Measurements from ENCODE around the gene MOGAT1. TPM values are rescaled to one million over a fixed set of nuclear protein-coding genes. Genes with fewer than 3 reads are reported as not detected.

The MOGAT1 gene
- polyA plus RNA-seq, 2 of the 4 experiments (the other 2 are of a cell fraction): not detected

DNA sequence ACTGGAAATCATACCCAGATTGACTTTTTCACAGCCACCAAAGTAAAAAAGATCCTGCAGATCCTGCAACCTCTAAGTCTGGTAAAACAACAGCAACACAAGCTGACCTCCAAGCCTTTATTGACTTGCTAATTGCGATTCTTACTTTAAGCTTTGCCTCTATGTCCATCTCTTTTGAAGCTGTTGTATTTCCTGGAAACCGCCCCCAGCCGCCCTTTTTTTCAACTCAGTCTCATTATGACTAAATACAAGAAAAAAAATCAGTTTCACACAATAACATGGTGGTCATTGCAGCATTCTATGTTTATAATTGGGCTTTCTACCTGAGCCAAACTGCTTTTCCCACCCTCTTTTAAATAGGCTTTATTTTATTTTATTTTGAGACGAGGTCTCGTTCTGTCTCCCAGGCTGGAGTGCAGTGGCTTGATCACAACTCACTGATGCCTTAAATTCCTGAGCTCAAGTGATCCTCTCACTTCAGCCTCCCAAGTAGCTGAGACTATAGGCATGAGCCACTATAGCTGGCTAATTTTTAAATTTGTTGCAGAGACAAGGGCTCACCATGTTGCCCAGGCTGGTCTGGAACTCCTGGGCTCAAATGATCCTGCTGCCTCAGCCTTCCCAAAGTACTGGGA is 76.2 kb downstream of the MOGAT1 start:
- CTCF ChIA-PET: no interaction called here
- FAIRE-seq: no peak
- POLR2A ChIA-PET: no interaction called here

DNA sequence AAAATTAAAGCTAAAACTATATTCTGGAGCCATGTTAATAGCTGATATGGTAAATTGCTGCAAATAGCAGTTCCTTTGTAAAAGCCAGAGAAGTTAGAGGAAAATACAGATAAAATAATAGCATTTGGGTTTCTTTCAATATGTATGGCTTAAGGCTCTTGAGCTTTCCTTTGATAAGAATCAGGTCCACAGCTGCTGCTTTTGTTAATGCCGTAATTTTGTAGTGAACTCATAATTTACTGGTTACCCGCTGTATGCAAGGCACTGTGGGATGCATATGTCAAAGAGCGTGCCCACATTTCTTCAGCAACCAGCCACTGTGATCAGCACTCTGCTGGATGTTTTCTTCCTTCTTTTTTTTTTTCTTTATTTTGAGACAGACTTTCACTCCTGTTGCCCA is 79.1 kb downstream of the MOGAT1 start:
- ChIA-PET POLR2A (no interaction called here), CTCF (interaction anchor here (1.5 kb wide), 1 partner anchor 60 kb away, joined by 4 read pairs; no protein-coding TSS in a partner anchor)
- ATAC-seq (no peak), DNase-seq (ENCODE audit: low read depth in 1 of 2, low spot score in 1 of 2) (no peak), FAIRE-seq (no peak)
- 92% methylated on average over 3 of the region's 3 CpGs for WGBS (ENCODE audit: missing lambda C conversion rate)
- no peak overlapping the region for H3K27ac ChIP-seq
- TF ChIP-seq FOSB (CRISPR knock-in tag; IDR thresholded peaks at IDR 0.05) (no peak), ZFP36 (IDR thresholded peaks at IDR 0.05; ENCODE audit: borderline replicate concordance, partially characterized antibody) (no peak), HOXA7 (CRISPR knock-in tag; IDR thresholded peaks at IDR 0.05) (no peak), RCOR1 (IDR thresholded peaks at IDR 0.05; ENCODE audit: low read depth, low read length) (no peak)
- TF ChIP-seq, protein P1, sequence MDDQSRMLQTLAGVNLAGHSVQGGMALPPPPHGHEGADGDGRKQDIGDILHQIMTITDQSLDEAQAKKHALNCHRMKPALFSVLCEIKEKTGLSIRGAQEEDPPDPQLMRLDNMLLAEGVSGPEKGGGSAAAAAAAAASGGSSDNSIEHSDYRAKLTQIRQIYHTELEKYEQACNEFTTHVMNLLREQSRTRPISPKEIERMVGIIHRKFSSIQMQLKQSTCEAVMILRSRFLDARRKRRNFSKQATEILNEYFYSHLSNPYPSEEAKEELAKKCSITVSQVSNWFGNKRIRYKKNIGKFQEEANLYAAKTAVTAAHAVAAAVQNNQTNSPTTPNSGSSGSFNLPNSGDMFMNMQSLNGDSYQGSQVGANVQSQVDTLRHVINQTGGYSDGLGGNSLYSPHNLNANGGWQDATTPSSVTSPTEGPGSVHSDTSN (IDR thresholded peaks at IDR 0.05): no peak
- no peak overlapping the region for H3K4me2 ChIP-seq
- no peaks in the 10 kb centered on the region for H3K4me1 ChIP-seq
- H3K9me3 ChIP-seq: no peaks in the 10 kb centered on the region
- H3K4me3 ChIP-seq: no peak overlapping the region

More for the DNA sequence above, 76.2 kb downstream of the MOGAT1 start:
- H3K4me3 ChIP-seq: no peak overlapping the region
- no peaks in the 10 kb centered on the region for H3K4me1 ChIP-seq
- DNase-seq (ENCODE audit: low read depth in 1 of 2, low spot score in 1 of 2): no peak
- H3K9me3 ChIP-seq: no peaks in the 10 kb centered on the region
- no peak for ATAC-seq
- H3K27ac ChIP-seq: no peak overlapping the region
- WGBS (ENCODE audit: missing lambda C conversion rate): 75% methylated on average over 5 of the region's 5 CpGs
- no peak overlapping the region for H3K4me2 ChIP-seq
- TF ChIP-seq KDM5A (IDR thresholded peaks at IDR 0.05) (no peak), RFX5 (IDR thresholded peaks at IDR 0.05) (no peak), MAFK (IDR thresholded peaks at IDR 0.05; ENCODE audit: partially characterized antibody) (no peak), FOSB (CRISPR knock-in tag; IDR thresholded peaks at IDR 0.05) (no peak), CEBPB (IDR thresholded peaks at IDR 0.05) (no peak), CBX8 (IDR thresholded peaks at IDR 0.05) (no peak), POLR2A (IDR thresholded peaks at IDR 0.05; ENCODE audit: low read length) (no peak), EHF (CRISPR knock-in tag; IDR thresholded peaks at IDR 0.05) (no peak), HDAC2 (IDR thresholded peaks at IDR 0.05) (no peak), ZSCAN20 (CRISPR knock-in tag; IDR thresholded peaks at IDR 0.05) (no peak), TP53 (CRISPR knock-in tag; IDR thresholded peaks at IDR 0.05) (no peak), GATA3 (IDR thresholded peaks at IDR 0.05; ENCODE audit: borderline replicate concordance) (no peak)
- TF ChIP-seq, protein P2, sequence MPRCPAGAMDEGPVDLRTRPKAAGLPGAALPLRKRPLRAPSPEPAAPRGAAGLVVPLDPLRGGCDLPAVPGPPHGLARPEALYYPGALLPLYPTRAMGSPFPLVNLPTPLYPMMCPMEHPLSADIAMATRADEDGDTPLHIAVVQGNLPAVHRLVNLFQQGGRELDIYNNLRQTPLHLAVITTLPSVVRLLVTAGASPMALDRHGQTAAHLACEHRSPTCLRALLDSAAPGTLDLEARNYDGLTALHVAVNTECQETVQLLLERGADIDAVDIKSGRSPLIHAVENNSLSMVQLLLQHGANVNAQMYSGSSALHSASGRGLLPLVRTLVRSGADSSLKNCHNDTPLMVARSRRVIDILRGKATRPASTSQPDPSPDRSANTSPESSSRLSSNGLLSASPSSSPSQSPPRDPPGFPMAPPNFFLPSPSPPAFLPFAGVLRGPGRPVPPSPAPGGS (IDR thresholded peaks at IDR 0.05): no peak

DNA sequence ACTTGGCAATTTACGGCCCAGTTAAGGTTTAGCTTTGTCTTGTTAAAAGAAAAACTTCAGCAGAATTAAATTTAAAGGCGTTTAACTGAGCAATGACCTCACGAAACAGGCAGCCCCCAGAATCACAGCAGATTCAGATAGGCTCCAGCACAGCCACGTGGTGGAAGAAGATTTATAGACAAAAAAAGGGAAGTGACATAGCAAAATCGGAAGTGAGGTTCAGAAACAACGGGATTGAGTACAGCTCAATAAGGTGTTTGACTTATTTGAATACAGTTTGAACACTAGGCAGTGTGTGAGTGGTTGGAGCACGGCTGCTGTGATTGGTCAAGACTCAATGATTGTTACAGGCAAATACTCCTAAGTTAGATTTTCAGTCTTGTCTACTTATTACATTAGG is 79.8 kb downstream of the MOGAT1 start:
- ATAC-seq (no peak), FAIRE-seq (no peak), DNase-seq (ENCODE audit: low read depth in 1 of 2, low spot score in 1 of 2) (no peak)
- H3K27ac ChIP-seq: no peak overlapping the region
- H3K9me3 ChIP-seq: no peaks in the 10 kb centered on the region
- TF ChIP-seq NR3C1 (IDR thresholded peaks at IDR 0.05): no peak
- TF ChIP-seq POLR2AphosphoS2 (conservative IDR thresholded peaks at IDR 0.05; ENCODE audit: low read length): no peak
- TF ChIP-seq, protein P3, sequence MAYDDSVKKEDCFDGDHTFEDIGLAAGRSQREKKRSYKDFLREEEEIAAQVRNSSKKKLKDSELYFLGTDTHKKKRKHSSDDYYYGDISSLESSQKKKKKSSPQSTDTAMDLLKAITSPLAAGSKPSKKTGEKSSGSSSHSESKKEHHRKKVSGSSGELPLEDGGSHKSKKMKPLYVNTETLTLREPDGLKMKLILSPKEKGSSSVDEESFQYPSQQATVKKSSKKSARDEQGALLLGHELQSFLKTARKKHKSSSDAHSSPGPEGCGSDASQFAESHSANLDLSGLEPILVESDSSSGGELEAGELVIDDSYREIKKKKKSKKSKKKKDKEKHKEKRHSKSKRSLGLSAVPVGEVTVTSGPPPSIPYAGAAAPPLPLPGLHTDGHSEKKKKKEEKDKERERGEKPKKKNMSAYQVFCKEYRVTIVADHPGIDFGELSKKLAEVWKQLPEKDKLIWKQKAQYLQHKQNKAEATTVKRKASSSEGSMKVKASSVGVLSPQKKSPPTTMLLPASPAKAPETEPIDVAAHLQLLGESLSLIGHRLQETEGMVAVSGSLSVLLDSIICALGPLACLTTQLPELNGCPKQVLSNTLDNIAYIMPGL (CRISPR knock-in tag; IDR thresholded peaks at IDR 0.05; ENCODE audit: borderline replicate concordance): no peak
- TF ChIP-seq ESRRA (IDR thresholded peaks at IDR 0.05; ENCODE audit: borderline replicate concordance, low read length): no peak
- TF ChIP-seq NPAS2 (CRISPR knock-in tag; IDR thresholded peaks at IDR 0.05; ENCODE audit: borderline replicate concordance): no peak
- TF ChIP-seq, protein P4, sequence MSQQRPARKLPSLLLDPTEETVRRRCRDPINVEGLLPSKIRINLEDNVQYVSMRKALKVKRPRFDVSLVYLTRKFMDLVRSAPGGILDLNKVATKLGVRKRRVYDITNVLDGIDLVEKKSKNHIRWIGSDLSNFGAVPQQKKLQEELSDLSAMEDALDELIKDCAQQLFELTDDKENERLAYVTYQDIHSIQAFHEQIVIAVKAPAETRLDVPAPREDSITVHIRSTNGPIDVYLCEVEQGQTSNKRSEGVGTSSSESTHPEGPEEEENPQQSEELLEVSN (IDR thresholded peaks at IDR 0.05; ENCODE audit: borderline replicate concordance, low read depth): no peak
- no peak for TF ChIP-seq RFX5 (IDR thresholded peaks at IDR 0.05)
- TF ChIP-seq TFCP2L1 (CRISPR knock-in tag; IDR thresholded peaks at IDR 0.05): no peak
- no peak for TF ChIP-seq MAZ (IDR thresholded peaks at IDR 0.05; ENCODE audit: borderline replicate concordance, low read depth, low read length)
- no peak for TF ChIP-seq ZSCAN20 (CRISPR knock-in tag; IDR thresholded peaks at IDR 0.05)
- no peak for TF ChIP-seq CHD2 (IDR thresholded peaks at IDR 0.05; ENCODE audit: low read length, partially characterized antibody)
- TF ChIP-seq CHD4 (IDR thresholded peaks at IDR 0.05; ENCODE audit: borderline replicate concordance): no peak
- TF ChIP-seq, protein P5, sequence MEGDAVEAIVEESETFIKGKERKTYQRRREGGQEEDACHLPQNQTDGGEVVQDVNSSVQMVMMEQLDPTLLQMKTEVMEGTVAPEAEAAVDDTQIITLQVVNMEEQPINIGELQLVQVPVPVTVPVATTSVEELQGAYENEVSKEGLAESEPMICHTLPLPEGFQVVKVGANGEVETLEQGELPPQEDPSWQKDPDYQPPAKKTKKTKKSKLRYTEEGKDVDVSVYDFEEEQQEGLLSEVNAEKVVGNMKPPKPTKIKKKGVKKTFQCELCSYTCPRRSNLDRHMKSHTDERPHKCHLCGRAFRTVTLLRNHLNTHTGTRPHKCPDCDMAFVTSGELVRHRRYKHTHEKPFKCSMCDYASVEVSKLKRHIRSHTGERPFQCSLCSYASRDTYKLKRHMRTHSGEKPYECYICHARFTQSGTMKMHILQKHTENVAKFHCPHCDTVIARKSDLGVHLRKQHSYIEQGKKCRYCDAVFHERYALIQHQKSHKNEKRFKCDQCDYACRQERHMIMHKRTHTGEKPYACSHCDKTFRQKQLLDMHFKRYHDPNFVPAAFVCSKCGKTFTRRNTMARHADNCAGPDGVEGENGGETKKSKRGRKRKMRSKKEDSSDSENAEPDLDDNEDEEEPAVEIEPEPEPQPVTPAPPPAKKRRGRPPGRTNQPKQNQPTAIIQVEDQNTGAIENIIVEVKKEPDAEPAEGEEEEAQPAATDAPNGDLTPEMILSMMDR (IDR thresholded peaks at IDR 0.05): no peak
- no peak overlapping the region for H3K4me3 ChIP-seq
- peaks cover 2% of the 10 kb centered on the region for H3K4me1 ChIP-seq
- ChIA-PET POLR2A (no interaction called here), CTCF (interaction anchor here (1.5 kb wide), 1 partner anchor 61 kb away, joined by 4 read pairs; no protein-coding TSS in a partner anchor)
- no peak overlapping the region for H3K4me2 ChIP-seq
- 69% methylated on average over 7 of the region's 7 CpGs for WGBS (ENCODE audit: missing lambda C conversion rate)
